ENCODE measurements around the gene ATG10.
"Not testable (repeated sequence)": the region's sequence is repeated elsewhere in the genome, so short reads cannot be mapped to it uniquely, and the experiment has no call there.

The ATG10 gene

GRCh38 chr5:81980598-81981260 is 8.9 kb downstream of the ATG10 start:
- in situ Hi-C loops (cut with MboI; ENCODE audit: low sequenced_read_pairs), result no loop called here

GRCh38 chr5:81982172-81982685 is 10.4 kb downstream of the ATG10 start:
- in situ Hi-C loops (cut with MboI; ENCODE audit: low sequenced_read_pairs), result not testable (repeated sequence)

- in situ Hi-C loops (cut with MboI; ENCODE audit: low sequenced_read_pairs), result not testable (repeated sequence)
Observed at GRCh38 chr5:81983148-81983547, 11.3 kb downstream of the ATG10 start.

- in situ Hi-C loops (cut with MboI; ENCODE audit: low sequenced_read_pairs), result not testable (repeated sequence)
Observed at GRCh38 chr5:81983563-81983962, 11.7 kb downstream of the ATG10 start.

- in situ Hi-C loops (cut with MboI; ENCODE audit: low sequenced_read_pairs), result no loop called here
Observed at GRCh38 chr5:81986126-81986525, 14.3 kb downstream of the ATG10 start.

- in situ Hi-C loops (cut with MboI; ENCODE audit: low sequenced_read_pairs), result no loop called here
Observed at GRCh38 chr5:81989204-81989603, 17.4 kb downstream of the ATG10 start.

- in situ Hi-C loops (cut with MboI; ENCODE audit: low sequenced_read_pairs), result no loop called here
Observed at GRCh38 chr5:81994679-81995078, 22.9 kb downstream of the ATG10 start.

- in situ Hi-C loops (cut with MboI; ENCODE audit: low sequenced_read_pairs), result no loop called here
Observed at GRCh38 chr5:81995407-81995806, 23.6 kb downstream of the ATG10 start.

- in situ Hi-C loops (cut with MboI; ENCODE audit: low sequenced_read_pairs), result no loop called here
Observed at GRCh38 chr5:82004511-82004910, 32.7 kb downstream of the ATG10 start.

- in situ Hi-C loops (cut with MboI; ENCODE audit: low sequenced_read_pairs), result not testable (repeated sequence)
Observed at GRCh38 chr5:82009869-82010268, 38.0 kb downstream of the ATG10 start.

- in situ Hi-C loops (cut with MboI; ENCODE audit: low sequenced_read_pairs), result no loop called here
Observed at GRCh38 chr5:82010696-82011095, 38.9 kb downstream of the ATG10 start.

GRCh38 chr5:82011761-82012160 is 39.9 kb downstream of the ATG10 start:
- in situ Hi-C loops (cut with MboI; ENCODE audit: low sequenced_read_pairs), result no loop called here

GRCh38 chr5:82014644-82015043 is 42.8 kb downstream of the ATG10 start:
- in situ Hi-C loops (cut with MboI; ENCODE audit: low sequenced_read_pairs), result not testable (repeated sequence)

- in situ Hi-C loops (cut with MboI; ENCODE audit: low sequenced_read_pairs), result no loop called here
Observed at GRCh38 chr5:82018462-82018861, 46.6 kb downstream of the ATG10 start.

GRCh38 chr5:82019342-82020138 is 47.7 kb downstream of the ATG10 start:
- in situ Hi-C loops (cut with MboI; ENCODE audit: low sequenced_read_pairs), result no loop called here

GRCh38 chr5:82022499-82022898 is 50.7 kb downstream of the ATG10 start:
- in situ Hi-C loops (cut with MboI; ENCODE audit: low sequenced_read_pairs), result no loop called here

GRCh38 chr5:82023644-82024043 is 51.8 kb downstream of the ATG10 start:
- in situ Hi-C loops (cut with MboI; ENCODE audit: low sequenced_read_pairs), result no loop called here

GRCh38 chr5:82031220-82032119 is 59.6 kb downstream of the ATG10 start:
- in situ Hi-C loops (cut with MboI; ENCODE audit: low sequenced_read_pairs), result no loop called here

GRCh38 chr5:82042894-82043293 is 71.1 kb downstream of the ATG10 start:
- in situ Hi-C loops (cut with MboI; ENCODE audit: low sequenced_read_pairs), result not testable (repeated sequence)

- in situ Hi-C loops (cut with MboI; ENCODE audit: low sequenced_read_pairs), result no loop called here
Observed at GRCh38 chr5:82044010-82044409, 72.2 kb downstream of the ATG10 start.
